K562 treated with DMSO at 1 percent for 12 hours (cell line): Measurements from ENCODE around the gene TNFAIP6. TPM values are rescaled to one million over a fixed set of nuclear protein-coding genes. Genes with fewer than 3 reads are reported as not detected.

Source experiments
- total RNA-seq: library from RNA; unstranded; fragments of 300-600 nt; gene quantifications from 2 replicates; pipeline ENCODE4 v1.2.3, GENCODE V29; 2022; ENCODE audit not compliant: insufficient read depth

TNFAIP6 gene
- total RNA-seq: not detected in 2 replicates

GRCh38 chr2:151357359-151357758, at the start of gene TNFAIP6:
TNFAIP6 (plus strand) TSS chr2:151357592; CDS start chr2:151357667, 75 bp downstream.

DNA sequence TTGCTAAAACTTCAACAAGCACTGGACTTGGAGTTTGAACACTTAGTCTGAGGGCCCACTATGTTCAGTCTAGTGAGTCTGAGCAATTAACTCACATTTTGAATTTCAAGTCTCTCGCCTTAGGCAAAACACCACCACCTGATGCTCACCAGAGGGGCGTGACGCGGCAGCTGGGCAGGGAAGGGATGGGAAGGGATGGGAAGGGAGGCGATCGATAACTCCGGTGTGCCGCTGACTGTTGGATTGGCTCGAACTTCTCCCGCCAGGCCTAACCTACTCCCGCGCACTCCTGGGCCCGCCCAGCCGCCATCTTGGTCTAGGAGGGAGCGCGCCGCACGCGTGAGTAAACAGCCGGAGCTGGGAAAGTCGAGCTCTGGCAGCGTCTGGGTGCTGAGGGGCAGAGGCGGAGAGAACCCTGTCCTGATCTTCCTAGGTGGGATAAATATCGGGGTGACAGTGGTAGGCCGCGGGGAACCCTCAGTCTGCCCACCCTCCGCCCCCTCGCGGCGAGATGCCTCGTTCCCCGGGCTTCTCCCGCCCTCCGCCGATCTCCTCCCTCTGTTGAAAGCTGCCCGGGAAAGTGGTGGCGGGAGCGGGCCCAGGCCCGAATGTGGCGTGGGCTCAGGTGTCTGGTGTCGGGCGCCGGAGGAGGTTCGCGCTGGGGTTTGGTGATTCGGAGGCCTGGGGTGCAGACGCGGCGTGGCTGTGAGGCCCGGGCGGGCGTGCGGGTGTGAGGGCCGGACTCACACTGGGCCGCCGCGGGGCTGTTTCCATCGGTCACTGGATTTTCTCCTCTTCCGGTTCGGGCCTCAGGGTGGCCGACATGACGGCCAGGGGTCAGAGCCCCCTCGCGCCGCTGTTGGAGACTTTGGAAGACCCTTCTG, 52.5 kb downstream of the TNFAIP6 start, which contains the start of gene RIF1:
RIF1 (plus strand) TSS at position 302 of the 884 bp plus-strand sequence; CDS start at position 824, 522 bp downstream.

Other genes starting within 250 kb of the TNFAIP6 start
- 0.78 and 3.2 TPM in 2 replicates for gene RBM43, start 95.7 kb upstream of the TNFAIP6 start, total RNA-seq
- 36.8 and 60.7 TPM in 2 replicates for gene NMI, start 67.9 kb upstream of the TNFAIP6 start, total RNA-seq
- 2.7 and 18.0 TPM in 2 replicates for gene RIF1, start 52.3 kb downstream of the TNFAIP6 start, total RNA-seq